ENCODE data around the gene THSD7B.
"Not testable (repeated sequence)": the region's sequence is repeated elsewhere in the genome, so short reads cannot be mapped to it uniquely, and the experiment has no call there.

The THSD7B gene

DNA sequence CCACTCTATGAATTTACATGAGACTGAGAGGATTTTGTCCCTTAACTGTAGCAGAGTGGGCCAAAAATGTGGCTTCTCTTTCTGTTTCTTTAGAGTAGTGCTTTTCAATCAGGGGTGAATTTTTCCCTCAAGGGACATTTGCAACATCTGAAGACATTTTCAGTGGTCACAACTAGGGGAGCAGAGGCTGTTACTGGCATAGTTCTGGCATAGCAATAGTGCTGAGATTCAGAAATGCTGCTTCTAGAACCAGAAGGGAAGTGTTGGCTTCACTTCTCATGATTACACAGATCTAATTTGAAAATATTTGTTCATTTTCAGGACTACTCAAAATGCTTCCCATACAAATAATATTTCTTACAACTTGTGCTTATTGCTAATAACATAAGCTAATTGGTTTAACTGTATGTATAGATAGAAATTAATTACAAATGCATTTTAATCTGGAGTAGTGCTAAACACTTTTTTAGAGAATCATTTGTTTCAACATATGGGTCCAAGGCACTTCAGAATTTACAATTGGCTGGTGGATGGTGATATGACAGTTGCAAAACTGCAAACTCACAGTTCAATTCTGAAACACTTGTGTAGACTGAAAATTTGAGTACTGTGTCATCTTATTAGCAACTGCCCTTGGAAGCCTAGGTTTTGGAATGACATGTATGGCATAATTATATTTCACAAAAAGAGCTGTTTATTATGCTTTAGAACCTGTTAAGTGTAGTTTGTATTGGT is 526.7 kb downstream of the THSD7B start:
- no peak for DNase-seq

DNA sequence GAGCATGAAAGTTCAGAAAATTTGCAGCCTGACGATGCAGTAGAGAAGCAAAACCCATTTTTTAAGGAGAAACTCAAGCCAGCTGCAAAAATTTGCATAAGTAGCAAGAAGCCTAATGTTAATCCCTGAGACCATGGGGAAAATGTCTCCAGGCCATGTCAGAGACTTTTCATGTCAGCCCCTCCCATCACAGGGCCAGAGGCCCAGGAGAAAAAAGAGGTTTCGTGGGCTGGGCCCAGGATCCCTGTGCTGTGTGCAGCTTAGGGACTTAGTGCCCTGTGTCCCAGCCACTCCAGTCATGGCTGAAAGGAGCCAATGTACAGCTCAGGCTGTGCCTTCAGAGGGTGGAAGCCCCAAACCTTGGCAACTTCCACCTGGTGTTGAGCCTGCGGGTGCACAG is 533.0 kb downstream of the THSD7B start:
- DNase-seq: no peak

DNA sequence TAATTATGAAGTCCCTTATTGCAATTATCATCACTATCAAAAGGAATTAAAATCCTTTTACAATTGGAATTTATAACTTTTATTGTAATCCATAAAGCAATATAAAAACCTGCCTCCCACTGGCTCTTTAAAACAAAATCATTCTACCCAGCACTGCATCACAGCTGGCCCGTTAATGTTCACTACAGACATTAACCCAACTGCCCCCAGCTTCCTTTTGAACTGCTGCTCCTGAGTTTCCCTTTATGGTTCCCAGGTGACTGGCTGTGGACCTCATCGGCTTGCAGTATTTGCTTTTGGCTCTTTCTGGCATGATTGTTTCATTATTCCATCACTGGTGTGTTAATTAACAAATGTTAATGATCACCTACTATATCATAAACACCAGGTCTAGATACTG is 535.6 kb downstream of the THSD7B start:
- DNase-seq: no peak

DNA sequence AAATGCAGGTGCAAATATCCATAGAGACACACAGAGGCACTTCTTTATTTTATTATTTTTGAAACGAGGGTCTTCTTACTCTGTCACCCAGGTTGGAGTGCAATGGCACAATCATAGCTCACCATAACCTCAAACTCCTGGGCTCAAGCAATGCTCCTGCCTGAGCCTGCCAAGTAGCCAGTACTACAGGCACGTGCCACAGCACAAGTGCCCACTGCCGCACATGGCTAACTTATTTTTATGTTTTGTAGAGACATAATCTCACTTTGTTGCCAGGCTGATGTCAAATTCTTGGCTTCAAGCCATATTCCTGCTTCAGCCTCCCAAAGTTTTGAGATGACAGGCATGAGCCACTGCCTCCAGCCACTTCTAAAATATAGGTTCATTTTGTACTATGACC is 537.6 kb downstream of the THSD7B start:
- no peak for DNase-seq

DNA sequence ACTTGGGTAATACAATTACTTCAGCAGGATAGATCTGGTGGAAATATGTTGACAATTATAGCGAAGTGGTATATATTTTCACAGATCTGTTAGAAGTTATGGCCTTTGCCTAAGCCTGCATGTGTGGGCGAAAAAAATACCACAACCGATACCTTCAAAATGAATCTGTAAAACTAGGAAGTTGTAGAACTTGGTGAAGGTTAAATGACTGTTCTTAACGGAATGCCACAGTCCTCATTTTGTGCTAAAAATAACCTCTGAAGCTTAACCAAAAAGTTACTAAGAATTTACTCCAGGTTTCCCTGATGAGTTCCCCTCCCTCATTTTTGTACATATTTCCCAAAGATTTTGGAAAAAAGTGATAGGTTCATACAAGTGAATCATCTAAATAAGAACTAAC is 550.7 kb downstream of the THSD7B start:
- DNase-seq: no peak

DNA sequence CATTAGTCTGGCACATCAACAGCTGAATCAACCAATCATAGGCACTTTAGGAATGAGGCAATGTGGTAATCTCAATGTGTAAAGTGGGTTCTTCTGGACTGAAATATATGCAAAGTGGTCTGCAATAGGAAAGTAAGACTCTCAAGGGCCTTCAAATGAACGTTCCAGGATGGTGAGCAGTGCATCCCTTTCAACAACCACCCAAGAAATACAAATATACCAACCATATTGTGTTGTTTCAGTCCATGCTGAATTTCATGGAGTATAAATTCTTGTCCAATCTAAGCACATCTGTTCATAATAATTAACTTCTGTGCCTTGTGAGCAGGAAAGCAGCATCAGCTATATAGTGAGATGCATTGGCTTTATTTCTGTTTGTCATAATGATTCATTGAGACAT is 556.2 kb downstream of the THSD7B start:
- no peak for DNase-seq

DNA sequence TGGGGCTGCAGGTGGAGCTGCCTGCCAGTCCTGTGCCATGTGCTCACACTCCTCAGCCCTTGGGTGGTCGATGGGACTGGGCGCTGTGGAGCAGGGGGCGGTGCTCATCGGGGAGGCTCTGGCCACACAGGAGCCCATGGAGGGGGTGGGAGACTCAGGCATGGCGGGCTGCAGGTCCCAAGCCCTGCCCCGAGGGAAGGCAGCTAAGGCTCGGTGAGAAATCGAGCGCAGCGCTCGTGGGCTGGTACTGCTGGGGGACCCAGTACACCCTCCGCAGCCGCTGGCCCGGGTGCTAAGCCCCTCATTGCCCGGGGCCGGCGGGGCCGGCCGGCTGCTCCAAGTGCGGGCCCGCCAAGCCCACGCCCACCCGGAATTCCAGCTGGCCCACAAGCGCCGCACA is 566.2 kb downstream of the THSD7B start:
- DNase-seq: not testable (repeated sequence)

DNA sequence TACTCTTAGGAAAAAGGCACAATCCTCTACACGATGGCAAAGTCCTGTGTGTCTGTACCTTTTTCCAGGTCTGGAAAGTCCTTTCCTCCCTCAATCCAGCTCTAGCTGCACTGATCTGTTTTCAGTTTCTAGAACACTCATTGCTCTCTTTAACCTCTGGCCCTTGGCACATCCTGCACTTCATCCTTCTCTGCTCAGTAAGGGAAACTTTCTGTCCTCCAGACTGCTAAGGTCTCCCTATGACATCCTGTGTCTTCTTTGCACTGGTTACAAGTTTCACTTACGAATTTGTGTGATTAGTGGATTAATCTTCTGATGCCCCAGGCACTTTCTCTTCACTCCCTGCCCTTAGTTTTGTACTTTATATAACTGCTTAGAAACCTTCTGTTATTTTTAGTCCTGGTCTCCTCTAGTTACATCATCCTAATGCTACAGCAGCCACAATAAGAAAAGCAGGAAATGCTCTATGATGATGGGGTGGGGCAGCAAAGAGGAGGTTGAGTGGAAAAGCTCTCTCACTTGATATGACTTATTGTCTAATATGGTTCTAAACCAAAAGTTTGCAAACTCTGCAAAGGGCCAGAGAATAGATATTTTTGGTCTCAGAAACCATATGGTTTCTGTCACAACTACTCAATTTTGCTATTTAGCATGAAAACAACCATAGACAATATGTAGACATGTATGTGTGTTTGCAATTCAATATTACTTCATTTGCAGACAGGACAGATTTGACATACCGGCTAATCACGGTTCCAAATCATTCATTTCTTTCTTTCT is 568.2 kb downstream of the THSD7B start:
- no peak for DNase-seq

DNA sequence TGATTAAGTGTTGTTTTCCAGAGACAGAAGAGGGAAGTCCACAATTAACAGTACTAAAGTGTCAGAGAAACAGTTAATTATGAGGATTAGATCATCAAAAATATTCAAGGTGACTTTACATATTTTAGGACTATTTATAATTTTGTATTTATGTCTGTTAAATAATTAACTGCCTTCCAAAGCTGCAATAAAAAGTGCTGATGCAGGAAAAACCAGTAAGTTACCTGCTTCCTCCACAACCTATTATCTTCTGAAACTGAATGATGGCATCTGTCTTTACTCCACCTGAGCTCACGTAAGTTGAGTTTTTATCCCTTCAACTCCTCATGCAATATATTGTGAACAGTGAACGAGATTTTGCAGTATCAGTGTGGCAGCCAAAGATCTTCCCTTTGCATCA is 570.7 kb downstream of the THSD7B start:
- DNase-seq: no peak

DNA sequence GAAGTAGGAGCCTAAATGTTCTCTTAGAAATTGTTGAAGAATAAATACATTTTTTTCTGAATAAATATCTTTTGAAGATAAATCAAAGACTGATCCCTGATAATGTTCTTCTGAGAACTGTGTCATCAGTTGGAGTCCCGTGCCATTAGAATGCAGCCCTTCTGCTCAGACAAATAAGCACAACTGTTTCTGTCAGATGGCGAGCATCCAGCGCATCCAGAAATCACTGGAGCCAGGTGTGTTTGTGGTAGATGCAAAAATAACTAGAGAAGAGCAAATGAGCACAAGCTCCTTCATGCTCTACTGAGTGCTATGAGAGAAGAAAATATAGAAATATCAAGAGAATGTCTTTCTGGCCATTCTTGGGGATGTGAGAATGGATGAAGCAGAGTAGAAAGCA is 573.7 kb downstream of the THSD7B start:
- no peak for DNase-seq

DNA sequence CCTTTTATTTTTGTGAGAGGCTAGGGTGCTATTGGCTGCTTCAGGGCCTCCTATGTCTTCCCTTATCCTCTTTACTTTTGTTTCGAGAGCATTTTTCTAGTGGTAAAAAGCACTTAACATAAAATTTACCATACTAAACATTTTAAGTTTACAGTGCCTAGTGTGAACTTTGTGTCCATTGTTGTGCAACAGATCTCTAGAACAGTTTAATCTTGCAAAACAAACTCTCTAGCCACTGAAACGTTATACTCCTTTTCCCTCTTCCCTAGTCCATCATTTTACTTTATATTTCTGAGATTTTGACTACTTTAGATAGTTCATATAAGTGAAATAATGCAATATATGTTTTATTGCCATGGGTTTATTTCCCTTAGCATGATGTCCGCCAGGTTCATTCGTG is 580.6 kb downstream of the THSD7B start:
- no peak for DNase-seq

DNA sequence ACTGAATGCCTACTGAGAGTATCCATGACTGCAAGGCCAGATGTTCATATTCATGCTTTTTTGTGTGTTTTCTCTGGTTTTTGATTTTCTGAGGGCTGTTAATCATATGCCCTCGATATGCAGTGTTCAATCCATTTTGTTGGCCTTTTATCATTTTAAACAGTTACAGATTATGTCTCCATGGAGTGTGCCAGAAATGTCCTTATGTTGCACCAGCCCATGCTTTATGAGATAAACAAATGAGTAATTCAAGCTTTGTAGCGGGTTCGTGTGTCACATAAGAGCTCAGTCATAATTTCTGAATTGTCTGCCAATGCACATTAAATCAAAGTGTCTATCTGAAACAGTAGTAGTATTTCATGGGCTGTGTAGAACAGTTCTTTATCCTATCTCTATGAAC is 583.0 kb downstream of the THSD7B start:
- no peak for DNase-seq

DNA sequence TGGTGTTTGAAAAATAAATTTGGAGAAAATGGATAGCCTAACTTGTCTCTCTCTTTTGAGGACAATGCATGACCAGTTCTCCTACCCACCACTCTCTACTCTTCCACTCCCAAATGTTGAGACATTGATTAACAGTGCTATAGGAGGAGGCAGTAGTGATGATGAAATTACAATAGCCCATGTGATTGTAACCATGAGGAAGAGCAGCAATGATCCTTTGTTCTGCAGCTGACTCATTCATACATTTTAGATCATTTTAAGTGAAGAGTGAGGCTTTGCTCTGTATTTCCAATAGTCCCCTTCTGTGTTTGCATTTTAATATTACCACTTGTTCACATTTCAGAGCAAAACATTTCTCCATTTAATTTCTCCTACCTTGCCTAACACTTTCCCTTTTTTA is 592.3 kb downstream of the THSD7B start:
- DNase-seq: no peak

DNA sequence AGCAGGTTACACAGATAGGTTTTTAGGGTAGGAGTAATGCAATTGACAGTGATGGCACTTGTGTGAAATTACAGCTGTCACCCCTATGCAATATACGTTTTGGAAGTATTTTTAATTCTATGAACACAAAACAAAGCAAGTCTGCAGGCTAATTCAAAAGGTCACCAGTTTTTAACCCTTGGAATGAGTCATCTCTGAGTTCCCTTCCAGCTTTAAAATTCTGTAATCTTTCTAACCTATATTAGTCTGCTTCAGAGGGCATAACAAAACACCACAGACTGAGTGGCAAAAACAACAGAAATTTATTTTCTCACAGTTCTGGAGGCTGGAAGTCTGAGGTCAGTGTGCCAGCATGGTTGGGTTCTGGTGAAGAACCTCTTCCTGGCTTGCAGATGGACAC is 602.0 kb downstream of the THSD7B start:
- DNase-seq: no peak

DNA sequence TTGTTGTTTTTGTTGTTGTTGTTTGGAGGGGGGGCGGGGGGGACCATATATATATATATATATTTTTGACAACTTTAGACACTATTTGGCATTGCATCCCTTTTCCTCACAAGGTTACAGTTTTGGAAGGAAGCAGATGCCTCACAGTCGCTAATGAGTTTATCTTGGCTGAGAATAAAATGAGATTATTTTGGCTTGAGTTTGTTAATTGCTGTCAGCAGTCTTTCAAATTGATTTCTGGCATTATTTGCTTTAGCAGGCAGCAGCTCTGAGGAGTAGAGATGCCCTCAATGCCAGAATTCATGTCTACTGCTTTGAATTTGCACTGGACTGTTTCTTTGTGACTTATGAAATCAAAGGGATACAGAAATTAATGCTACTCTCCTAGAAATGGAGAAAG is 603.8 kb downstream of the THSD7B start:
- no peak for DNase-seq

DNA sequence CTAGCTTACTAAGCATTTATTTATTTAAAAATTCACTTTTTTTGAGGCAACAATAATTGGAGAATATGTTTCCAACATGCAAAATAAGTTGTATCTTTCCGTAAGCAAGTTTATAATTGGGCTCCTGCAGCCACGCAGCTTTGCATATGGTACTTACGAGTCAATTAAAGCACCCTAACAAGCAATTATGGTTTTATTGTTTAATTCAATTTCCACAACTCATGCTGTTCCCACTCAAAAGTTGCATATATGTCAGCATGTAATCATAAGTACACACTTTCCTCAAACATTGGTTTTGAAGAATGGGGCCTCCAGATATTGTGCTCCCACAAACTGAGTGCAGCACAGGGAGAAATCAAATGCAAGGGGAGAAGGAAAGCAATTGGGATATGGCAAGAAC is 613.8 kb downstream of the THSD7B start:
- DNase-seq: no peak

DNA sequence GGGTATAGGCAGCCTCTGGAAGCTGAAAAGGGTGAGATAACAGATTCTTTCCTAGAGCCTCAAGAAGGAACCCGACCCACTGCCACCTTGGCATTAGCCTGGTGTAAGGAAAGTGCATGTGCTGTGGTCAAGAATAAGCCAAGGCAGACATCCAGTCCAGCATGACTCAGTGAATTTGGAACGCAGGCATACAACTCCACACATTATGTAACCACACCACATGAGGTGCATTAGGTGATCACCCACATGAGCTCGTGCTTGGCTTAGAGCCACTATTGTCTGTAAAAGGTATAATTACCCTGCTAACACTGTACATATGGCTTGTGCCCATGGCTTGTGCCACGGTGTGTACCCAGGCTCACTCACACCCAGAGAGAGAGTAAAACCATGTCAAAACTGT is 615.3 kb downstream of the THSD7B start:
- DNase-seq: no peak

DNA sequence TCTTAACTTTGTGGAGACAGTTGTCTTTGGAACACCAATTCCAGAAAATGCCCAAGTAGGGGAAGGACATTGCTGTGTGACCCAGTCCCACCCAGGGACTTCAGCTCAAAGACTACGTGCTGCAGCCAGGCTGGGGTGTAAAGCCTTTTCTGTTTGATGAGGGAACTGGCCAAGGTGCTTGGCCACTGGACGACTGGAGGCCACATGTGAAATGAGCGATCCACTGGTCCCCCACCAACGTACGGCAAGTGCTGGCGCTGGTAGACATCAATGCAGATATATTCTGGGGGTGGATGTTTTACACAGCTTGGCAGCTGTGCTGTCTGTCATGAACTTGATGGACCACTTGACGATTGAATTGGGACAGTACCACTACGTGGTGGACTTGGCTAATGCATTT is 616.4 kb downstream of the THSD7B start:
- DNase-seq: no peak

DNA sequence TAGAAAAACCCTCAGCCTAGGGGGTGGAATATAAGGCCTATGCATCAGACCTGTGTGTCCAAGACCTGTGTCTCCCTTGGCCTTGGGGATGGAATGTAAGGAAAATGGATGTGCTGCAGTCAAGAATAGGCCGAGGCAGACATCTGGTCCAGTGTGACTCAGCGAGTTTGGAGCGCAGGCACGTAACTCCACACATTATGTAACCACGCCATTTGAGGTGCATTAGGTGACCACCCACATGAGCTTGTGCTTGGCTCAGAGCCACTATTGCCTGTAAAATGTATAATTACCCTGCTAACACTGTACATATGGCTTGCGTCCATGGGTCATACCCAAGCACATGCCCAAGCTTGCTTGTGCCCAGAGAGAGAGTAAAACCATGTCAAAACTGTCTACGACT is 618.0 kb downstream of the THSD7B start:
- DNase-seq: no peak

DNA sequence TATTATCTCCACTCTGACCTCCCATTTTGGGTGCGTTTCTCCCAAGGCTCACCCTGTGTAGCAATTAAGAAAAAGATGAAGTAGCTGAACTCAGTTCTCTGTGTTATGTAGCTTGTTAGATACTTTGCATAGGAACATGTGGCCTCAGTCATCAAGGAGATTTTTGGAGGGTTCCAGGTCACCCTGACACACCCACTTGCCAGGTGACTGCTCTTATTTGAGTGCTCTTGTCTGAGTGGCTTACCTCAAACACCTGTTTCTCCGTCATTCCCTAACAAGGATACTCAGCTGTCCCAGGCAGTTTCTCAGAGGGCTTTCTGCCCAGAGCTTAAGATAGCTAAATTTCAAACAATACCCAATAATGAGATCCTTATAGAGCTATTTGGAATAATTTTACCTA is 621.7 kb downstream of the THSD7B start:
- no peak for DNase-seq

DNA sequence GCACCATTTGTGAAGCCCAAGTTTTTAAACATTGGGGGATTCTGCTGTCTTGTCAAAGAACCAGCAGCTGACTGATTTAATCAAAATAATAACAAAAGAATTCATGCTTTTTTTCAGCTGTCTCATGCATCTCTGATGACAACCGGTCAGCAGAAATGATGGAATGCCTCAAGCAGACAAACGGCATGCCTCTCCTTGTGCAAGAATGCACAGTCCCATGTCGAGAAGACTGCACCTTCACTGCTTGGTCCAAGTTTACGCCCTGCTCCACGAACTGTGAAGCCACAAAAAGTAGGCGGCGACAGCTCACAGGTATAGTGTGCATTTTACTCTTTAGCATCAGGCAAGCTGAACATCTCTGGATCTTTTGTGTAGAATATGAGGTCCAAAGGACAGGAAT is 640.2 kb downstream of the THSD7B start:
- no peak for DNase-seq

DNA sequence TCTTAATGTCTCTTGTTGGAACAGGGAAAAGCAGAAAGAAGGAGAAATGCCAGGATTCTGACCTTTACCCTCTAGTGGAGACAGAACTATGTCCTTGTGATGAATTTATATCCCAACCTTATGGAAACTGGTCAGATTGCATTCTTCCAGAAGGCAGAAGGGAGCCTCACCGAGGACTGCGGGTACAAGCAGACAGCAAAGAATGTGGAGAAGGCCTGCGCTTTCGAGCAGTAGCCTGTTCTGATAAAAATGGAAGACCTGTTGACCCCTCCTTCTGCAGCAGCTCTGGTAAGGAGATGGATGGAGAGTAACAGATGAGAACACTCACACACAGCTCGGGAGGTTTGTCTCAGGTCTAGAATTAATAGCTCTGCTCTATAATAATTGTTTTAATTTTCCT is 646.2 kb downstream of the THSD7B start:
- DNase-seq: no peak

DNA sequence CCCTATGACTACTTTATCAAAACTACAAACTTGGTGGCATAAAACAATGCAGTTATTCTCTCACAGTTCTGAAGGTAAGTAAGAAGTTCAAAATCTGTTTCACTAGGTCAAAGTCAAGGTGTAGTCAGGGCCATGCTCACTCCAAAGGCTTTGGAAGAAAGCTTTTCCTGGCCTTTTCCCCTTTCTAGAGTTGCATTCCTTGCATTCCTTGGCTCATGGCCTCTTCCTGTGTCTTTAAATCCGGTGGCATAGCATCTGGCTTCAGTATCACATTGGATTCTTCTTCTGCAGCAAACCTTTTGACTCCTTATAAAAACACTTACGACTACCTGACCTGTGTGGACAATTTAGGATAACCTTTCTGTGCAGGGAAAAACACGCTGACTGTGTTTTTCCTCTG is 655.4 kb downstream of the THSD7B start:
- DNase-seq: no peak

DNA sequence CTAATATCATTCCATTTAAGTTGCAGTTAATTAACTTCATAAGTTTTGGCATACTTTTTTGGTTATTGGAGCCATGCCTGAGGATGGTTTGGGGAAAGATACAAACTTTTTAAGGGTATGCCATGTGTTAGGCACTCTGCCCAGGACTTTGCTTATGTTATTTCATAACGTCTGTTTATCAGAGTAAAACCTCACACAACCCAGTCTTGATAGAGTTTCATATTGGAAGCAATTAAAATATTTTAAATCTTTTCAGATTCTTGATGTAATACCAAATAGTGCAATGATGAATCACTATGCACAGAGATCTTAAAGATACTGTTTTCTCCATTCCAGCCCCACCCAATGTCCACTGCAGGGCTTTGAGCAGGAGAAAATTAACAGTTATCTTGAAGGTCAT is 669.8 kb downstream of the THSD7B start:
- DNase-seq: no peak

DNA sequence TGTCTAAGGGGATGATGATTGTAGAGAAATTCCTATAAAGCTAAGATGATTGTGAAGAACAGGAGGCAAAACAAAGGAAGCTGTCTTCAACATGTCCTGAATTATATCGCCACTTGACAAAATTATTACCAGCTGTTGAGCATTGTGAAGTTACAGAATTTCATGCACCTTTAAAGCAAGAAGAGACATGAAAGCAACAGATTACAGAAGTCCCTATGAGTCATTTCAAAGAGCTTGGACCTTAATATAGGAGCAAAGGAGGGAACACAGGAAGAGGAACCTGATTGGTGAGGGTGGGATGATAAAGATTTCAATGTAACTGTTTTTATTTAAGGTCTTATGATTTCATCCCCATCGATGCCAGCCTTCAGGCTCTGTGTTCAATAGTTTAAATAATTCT is 672.0 kb downstream of the THSD7B start:
- DNase-seq: no peak
